Measurements from ENCODE around the gene WNT9A.
"Not testable (repeated sequence)": the region's sequence is repeated elsewhere in the genome, so short reads cannot be mapped to it uniquely, and the experiment has no call there.

Gene WNT9A

GRCh38 chr1:227885648-227886502 lies 61.9 kb downstream of the WNT9A start:
- DNase-seq, result no peak

- no peak for DNase-seq
Measured at GRCh38 chr1:227885135-227885647, 62.5 kb downstream of the WNT9A start.

GRCh38 chr1:227884370-227885134 lies 63.2 kb downstream of the WNT9A start:
- no peak for DNase-seq

GRCh38 chr1:227883641-227884301 lies 64.0 kb downstream of the WNT9A start:
- DNase-seq, result no peak

DNA sequence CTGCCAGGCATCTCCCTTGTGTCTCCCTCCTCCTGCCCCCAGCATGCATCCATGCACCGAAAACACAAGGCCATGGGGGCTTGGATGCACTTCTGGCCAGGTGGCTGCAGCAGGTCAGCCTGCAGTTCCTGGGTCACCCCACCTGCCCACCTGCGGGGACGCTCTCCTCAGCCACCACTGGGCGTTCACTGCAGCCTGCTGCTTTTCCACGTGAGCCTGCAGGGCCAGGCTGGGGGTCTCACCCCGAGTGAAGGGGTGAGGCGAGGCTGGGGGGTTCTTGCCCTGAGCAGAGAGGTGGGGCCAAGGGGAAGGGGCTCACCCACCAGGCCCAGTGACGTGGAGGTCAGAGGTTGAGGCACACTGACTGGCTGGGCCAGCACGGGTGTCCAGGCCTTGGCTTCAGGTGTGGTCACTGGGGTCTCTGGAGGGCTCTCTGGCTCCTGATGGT lies 64.6 kb downstream of the WNT9A start:
- DNase-seq, result no peak

DNA sequence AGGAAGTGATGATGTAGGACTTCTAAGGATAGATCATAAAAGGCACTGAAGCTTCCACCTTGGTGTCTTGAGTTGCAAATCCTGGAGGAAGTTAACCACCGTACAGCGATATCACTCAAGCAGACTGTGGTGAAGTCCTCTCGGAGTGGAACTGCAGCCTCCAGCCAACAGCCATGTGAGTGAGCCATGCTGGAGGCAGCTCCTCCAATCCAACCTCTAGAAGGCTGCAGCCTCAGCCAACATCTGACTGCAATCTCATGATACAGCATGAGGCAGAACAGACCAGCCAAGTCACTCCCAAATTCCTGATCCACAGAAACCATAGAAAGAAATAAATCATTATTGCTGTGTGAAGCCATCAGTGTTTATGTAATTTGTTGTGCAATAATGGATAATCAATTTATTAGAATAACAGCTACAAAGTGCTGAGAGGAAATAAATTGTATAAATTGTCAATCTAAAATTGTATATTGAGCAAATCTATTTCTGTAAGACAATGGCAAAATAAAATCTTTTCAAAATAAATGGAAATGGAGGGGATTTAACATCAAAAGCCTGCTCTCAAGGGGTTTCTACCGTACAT lies 67.3 kb downstream of the WNT9A start:
- DNase-seq, result no peak

- not testable (repeated sequence) for DNase-seq
Measured at GRCh38 chr1:227877810-227878209, 69.9 kb downstream of the WNT9A start.

DNA sequence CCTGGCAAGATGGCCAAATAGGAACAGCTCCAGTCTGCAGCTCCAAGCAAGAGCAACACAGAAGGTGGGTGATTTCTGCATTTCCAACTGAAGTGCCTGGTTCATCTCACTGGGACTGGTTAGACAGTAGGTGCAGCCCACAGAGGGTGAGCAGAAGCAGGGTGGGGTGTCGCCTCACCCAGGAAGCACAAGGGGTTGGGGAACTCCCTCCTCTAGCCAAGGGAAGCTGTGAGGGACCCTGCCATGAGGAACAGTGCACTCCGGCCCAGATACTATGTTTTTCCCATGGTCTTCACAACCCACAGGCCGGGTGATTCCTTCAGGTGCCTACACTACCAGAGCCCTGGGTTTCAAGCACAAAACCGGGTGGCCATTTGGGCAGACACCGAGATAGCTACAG lies 75.8 kb downstream of the WNT9A start:
- not testable (repeated sequence) for DNase-seq

- no peak for DNase-seq
Measured at GRCh38 chr1:227870366-227870765, 77.4 kb downstream of the WNT9A start.

DNA sequence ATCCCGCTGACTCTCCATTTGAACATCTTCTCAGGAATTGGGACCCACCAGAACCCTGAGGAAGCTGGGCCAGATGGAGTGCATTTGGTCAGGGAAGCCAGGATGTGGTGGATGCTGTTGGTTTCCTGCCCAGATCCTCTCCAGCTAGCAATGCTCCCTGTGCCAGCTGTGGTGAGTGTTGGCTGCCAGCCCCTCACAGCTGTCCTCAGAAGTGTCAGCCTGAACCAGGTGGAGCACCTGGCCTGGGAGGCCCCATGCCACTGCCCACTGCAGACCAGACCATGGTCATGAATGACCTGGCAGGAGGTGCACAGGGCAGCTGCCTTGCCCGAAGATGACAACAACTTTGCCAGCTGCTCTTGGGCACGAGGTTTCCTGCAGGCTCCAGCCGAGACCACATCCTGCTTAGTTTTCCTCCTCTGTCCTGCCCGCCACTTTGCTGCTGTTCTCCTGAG lies 77.9 kb downstream of the WNT9A start:
- no peak for DNase-seq

- DNase-seq, result no peak
Measured at GRCh38 chr1:227869279-227869842, 78.4 kb downstream of the WNT9A start.

Measured in activated CD4-positive, alpha-beta T cell treated with anti-CD3 and anti-CD28 coated beads for 4 hours (primary cell).